HL-60 (cell line): ENCODE results near the gene GXYLT2.

ENCODE experiments used
- DNase-seq, 2 experiments: peaks; one replicate each; pipeline ENCODE4 v3.0.0-alpha.2; 2010 to 2020; ENCODE audit warnings: low read depth in 1 of 2, low spot score in 1 of 2
- H3K27ac ChIP-seq: fragments of 250-450 bp; sonication (Bioruptor Pico); replicated peaks from 2 replicates; pipeline ENCODE4 v1.5.1; 2020; ENCODE audit warnings: mild to moderate bottlenecking, moderate library complexity
- H3K27me3 ChIP-seq: fragments of 250-450 bp; sonication (Bioruptor Pico); 2 replicates; pipeline ENCODE4 v1.5.1; 2021; ENCODE audit warnings: mild to moderate bottlenecking, moderate library complexity; ENCODE audit not compliant: insufficient read depth, poor library complexity, severe bottlenecking
- H3K4me3 ChIP-seq: replicated peaks from 2 replicates; pipeline ENCODE4 v1.5.1; 2011; ENCODE audit warnings: mild to moderate bottlenecking, control low read depth, low read length; ENCODE audit not compliant: insufficient read depth
- GABPA ChIP-seq: IDR thresholded peaks from 2 replicates; pipeline ENCODE4 v1.6.1; 2012; ENCODE audit warnings: low read depth
- POLR2AphosphoS5 ChIP-seq: IDR thresholded peaks from 2 replicates; pipeline ENCODE4 v1.6.1; 2012; ENCODE audit warnings: low read depth
- SPI1 ChIP-seq: IDR thresholded peaks from 2 replicates; pipeline ENCODE4 v1.6.1; 2012; ENCODE audit warnings: low read depth, mild to moderate bottlenecking, borderline replicate concordance
- TF ChIP-seq, protein P1 (sequence below): IDR thresholded peaks from 2 replicates; pipeline ENCODE4 v1.6.1; 2012; ENCODE audit warnings: low read depth; ENCODE audit not compliant: insufficient replicate concordance
- TF ChIP-seq, protein P2 (sequence below): IDR thresholded peaks from one replicate; pipeline ENCODE4 v1.5.1; 2011; ENCODE audit warnings: low read length, control low read depth, inconsistent platforms; ENCODE audit not compliant: insufficient read depth

GXYLT2 gene

DNA sequence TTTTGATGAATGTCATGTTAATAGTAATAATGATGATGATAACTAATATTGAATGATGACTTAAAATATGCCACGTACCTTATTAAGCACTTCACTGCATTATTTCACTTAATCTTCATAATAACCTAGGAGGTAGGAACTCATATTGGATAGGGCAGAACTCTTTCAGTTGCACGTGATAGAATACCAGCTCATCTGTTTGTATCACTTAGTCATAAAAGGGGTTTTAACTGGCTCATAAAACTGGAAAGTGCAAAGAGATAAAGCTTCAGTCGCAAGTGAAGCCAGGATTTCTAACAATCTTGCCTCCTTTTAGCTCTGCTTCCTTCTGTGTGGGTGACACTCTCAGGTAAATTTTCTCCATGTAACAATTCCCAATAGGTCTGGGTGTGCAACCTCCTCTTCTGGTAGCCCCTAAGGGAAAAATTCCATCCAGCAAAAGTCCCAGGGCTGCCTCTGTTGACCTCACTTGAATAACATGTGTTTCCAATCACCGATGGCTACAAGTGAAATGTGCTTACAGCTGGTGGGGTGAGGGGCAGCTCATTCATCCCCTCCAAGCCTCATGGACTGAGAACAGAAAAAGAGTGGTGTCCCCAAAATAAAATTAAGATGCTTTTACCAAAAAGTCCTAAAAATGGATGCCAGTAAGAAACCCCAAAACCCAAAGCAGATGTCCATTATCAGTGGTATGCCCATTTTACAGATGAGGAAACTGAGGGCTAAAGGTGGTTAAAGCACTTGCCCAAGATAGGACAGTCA, 9.3 kb downstream of the GXYLT2 start:
- H3K4me3 ChIP-seq: no peak overlapping the region
- H3K27ac ChIP-seq: no peak overlapping the region
- no peak for DNase-seq
- TF ChIP-seq SPI1: no peak
- TF ChIP-seq POLR2AphosphoS5: no peak
- TF ChIP-seq, protein P1, sequence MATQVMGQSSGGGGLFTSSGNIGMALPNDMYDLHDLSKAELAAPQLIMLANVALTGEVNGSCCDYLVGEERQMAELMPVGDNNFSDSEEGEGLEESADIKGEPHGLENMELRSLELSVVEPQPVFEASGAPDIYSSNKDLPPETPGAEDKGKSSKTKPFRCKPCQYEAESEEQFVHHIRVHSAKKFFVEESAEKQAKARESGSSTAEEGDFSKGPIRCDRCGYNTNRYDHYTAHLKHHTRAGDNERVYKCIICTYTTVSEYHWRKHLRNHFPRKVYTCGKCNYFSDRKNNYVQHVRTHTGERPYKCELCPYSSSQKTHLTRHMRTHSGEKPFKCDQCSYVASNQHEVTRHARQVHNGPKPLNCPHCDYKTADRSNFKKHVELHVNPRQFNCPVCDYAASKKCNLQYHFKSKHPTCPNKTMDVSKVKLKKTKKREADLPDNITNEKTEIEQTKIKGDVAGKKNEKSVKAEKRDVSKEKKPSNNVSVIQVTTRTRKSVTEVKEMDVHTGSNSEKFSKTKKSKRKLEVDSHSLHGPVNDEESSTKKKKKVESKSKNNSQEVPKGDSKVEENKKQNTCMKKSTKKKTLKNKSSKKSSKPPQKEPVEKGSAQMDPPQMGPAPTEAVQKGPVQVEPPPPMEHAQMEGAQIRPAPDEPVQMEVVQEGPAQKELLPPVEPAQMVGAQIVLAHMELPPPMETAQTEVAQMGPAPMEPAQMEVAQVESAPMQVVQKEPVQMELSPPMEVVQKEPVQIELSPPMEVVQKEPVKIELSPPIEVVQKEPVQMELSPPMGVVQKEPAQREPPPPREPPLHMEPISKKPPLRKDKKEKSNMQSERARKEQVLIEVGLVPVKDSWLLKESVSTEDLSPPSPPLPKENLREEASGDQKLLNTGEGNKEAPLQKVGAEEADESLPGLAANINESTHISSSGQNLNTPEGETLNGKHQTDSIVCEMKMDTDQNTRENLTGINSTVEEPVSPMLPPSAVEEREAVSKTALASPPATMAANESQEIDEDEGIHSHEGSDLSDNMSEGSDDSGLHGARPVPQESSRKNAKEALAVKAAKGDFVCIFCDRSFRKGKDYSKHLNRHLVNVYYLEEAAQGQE: no peak
- TF ChIP-seq, protein P2, sequence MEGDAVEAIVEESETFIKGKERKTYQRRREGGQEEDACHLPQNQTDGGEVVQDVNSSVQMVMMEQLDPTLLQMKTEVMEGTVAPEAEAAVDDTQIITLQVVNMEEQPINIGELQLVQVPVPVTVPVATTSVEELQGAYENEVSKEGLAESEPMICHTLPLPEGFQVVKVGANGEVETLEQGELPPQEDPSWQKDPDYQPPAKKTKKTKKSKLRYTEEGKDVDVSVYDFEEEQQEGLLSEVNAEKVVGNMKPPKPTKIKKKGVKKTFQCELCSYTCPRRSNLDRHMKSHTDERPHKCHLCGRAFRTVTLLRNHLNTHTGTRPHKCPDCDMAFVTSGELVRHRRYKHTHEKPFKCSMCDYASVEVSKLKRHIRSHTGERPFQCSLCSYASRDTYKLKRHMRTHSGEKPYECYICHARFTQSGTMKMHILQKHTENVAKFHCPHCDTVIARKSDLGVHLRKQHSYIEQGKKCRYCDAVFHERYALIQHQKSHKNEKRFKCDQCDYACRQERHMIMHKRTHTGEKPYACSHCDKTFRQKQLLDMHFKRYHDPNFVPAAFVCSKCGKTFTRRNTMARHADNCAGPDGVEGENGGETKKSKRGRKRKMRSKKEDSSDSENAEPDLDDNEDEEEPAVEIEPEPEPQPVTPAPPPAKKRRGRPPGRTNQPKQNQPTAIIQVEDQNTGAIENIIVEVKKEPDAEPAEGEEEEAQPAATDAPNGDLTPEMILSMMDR: no peak
- no peak for TF ChIP-seq GABPA
- H3K27me3 ChIP-seq: no peaks in the 10 kb centered on the region

DNA sequence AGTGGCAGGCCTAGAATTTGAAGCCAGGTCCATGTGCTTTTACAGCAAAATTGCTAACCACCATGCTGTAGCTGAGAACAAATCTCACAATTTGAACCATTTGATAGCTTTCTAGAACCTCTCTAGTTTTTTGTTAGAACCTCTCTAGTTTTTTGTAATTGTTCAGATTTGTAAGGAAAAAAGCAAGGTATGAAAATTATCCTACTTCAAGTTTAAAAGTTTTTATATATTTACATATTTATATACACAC, 9.8 kb downstream of the GXYLT2 start:
- H3K4me3 ChIP-seq: no peak overlapping the region
- no peaks in the 10 kb centered on the region for H3K27me3 ChIP-seq
- TF ChIP-seq GABPA: no peak
- no peak for TF ChIP-seq POLR2AphosphoS5
- TF ChIP-seq, protein P1: no peak
- TF ChIP-seq, protein P2: no peak
- TF ChIP-seq SPI1: no peak
- H3K27ac ChIP-seq: no peak overlapping the region
- DNase-seq: no peak

DNA sequence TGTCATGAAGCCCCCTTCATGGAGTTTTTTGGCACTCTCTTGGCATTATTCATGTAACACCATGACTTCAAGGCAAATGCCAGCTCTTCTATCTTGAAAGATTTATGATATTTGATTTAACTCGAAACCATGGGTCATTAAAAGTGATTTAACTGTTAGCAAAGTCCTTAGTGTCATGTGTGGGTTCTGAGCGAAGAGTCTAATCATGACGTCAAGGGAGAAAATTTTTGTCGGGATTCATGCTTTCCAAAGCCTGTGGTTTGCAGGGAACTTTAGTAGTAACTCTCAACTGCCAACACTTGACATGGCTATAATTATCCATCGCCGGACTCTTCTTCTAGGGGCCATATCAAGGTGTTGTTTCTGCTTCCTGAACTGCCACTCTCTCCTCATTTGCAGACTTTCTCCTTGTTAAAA, 11.5 kb downstream of the GXYLT2 start:
- no peak overlapping the region for H3K4me3 ChIP-seq
- H3K27me3 ChIP-seq: no peaks in the 10 kb centered on the region
- no peak for DNase-seq
- TF ChIP-seq, protein P1: no peak
- H3K27ac ChIP-seq: no peak overlapping the region

DNA sequence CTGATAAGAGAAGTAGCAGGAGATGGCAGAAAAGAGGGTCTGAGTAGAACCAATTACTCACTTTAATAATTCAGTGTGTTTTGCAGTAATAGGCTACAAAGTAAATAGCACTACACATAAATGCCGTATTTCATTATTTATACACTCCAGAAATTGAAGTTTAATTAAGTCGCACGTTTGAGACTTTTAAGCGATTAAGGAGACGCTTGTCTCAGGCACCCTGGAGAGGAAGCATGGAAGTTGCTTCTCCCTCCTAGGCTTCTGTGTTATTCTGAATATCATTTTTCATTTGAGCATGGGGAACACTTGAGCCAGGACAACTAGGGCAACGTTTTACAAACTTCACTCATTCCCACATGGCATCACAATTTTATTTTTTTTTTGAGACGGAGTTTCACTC, 12.2 kb downstream of the GXYLT2 start:
- H3K4me3 ChIP-seq: no peak overlapping the region
- no peak for TF ChIP-seq SPI1
- TF ChIP-seq, protein P2: no peak
- TF ChIP-seq GABPA: no peak
- no peak for TF ChIP-seq POLR2AphosphoS5
- TF ChIP-seq, protein P1: no peak
- DNase-seq: no peak
- H3K27ac ChIP-seq: no peak overlapping the region
- no peaks in the 10 kb centered on the region for H3K27me3 ChIP-seq
